Stimulated activated CD8-positive, alpha-beta memory T cell treated with anti-CD3 and anti-CD28 coated beads, Interleukin-12 subunit alpha, Interleukin-12 subunit beta, amount 100 ng/mL, for 24 hours (primary cell): ENCODE data around the gene FYN.
A peak's percentile ranks its signal among the peaks of the same experiment; 100 is the strongest.

Experiments used
- DNase-seq: peaks from one replicate; pipeline ENCODE4 v3.0.0-alpha.2; 2020; ENCODE audit errors: extremely low read depth

FYN gene

GRCh38 chr6:111806561-111807497 is 66.4 kb downstream of the FYN start:
- no peak for DNase-seq

- DNase-seq, result no peak
Measured at GRCh38 chr6:111806165-111806547, 67.1 kb downstream of the FYN start.

- DNase-seq, result no peak
Measured at GRCh38 chr6:111805511-111806164, 67.6 kb downstream of the FYN start.

- peak; percentile 34 for DNase-seq
Measured at GRCh38 chr6:111804627-111805235, 68.5 kb downstream of the FYN start.

- no peak for DNase-seq
Measured at GRCh38 chr6:111803804-111804203, 69.4 kb downstream of the FYN start.

GRCh38 chr6:111803371-111803770 is 69.9 kb downstream of the FYN start:
- no peak for DNase-seq

- DNase-seq, result no peak
Measured at GRCh38 chr6:111802720-111803330, 70.4 kb downstream of the FYN start.

GRCh38 chr6:111802015-111802414 is 71.2 kb downstream of the FYN start:
- no peak for DNase-seq

- DNase-seq, result no peak
Measured at GRCh38 chr6:111800821-111801220, 72.4 kb downstream of the FYN start.

- DNase-seq, result no peak
Measured at GRCh38 chr6:111800259-111800765, 72.9 kb downstream of the FYN start.

GRCh38 chr6:111799576-111800258 is 73.5 kb downstream of the FYN start:
- no peak for DNase-seq

GRCh38 chr6:111798281-111798725 is 74.9 kb downstream of the FYN start:
- DNase-seq, result no peak

- no peak for DNase-seq
Measured at GRCh38 chr6:111796310-111796918, 76.8 kb downstream of the FYN start.

- DNase-seq, result no peak
Measured at GRCh38 chr6:111795558-111795957, 77.7 kb downstream of the FYN start.

- no peak for DNase-seq
Measured at GRCh38 chr6:111794727-111795452, 78.4 kb downstream of the FYN start.

GRCh38 chr6:111794300-111794699 is 79.0 kb downstream of the FYN start:
- DNase-seq, result no peak

- DNase-seq, result no peak
Measured at GRCh38 chr6:111793711-111794111, 79.5 kb downstream of the FYN start.

GRCh38 chr6:111792914-111793700 is 80.1 kb downstream of the FYN start:
- no peak for DNase-seq

GRCh38 chr6:111792241-111792640 is 81.0 kb downstream of the FYN start:
- DNase-seq, result no peak
